Upper lobe of left lung (tissue), 6 donors: ENCODE measurements around the gene SLC19A1. TPM values are rescaled to one million over a fixed set of nuclear protein-coding genes. Genes with fewer than 3 reads are reported as not detected.

Experiments
- ATAC-seq, 2 donors: fragments of 200-7000 bp; cut with Tn5 transposase; one replicate each; pipeline ENCODE4 v1.9.1; 2022; ENCODE audit warnings: mild to moderate bottlenecking in 2 of 2, moderate library complexity in 2 of 2; ENCODE audit not compliant: low FRiP score in 2 of 2
- DNase-seq, 2 donors: peaks; one replicate each; pipeline ENCODE4 v3.0.0-alpha.2; 2019 to 2020
- H3K27ac ChIP-seq, 4 donors: fragments of 200-600 bp; sonication (generic); one replicate each; pipeline ENCODE4 v1.5.1; 2016 to 2019
- H3K27me3 ChIP-seq, 4 donors: fragments of 200-600 bp; sonication (generic); one replicate each; pipeline ENCODE4 v1.5.1; 2017 to 2019
- H3K36me3 ChIP-seq, 4 donors: fragments of 200-600 bp; sonication (generic); one replicate each; pipeline ENCODE4 v1.5.1; 2016 to 2019
- H3K4me1 ChIP-seq, 4 donors: fragments of 200-600 bp; sonication (generic); one replicate each; pipeline ENCODE4 v1.5.1; 2018 to 2019
- H3K4me3 ChIP-seq, 4 donors: fragments of 200-600 bp; sonication (generic); one replicate each; pipeline ENCODE4 v1.5.1; 2017 to 2019; ENCODE audit warnings: mild to moderate bottlenecking in 2 of 4, moderate library complexity in 1 of 4
- H3K9me3 ChIP-seq, 4 donors: fragments of 200-600 bp; sonication (generic); one replicate each; pipeline ENCODE4 v1.5.1; 2018 to 2019
- CTCF ChIP-seq, 6 experiments: fragments of 450-650 bp in 4 of 6; fragments of 200-600 bp in 2 of 6; sonication (generic) in 2 of 6; IDR thresholded peaks; one replicate each; pipeline ENCODE4 v1.5.1; 2016 to 2019; ENCODE audit warnings: antibody characterized with exemption in 6 of 6
- EP300 ChIP-seq, 4 donors: sonication (generic); formaldehyde crosslinking; IDR thresholded peaks; one replicate each; pipeline ENCODE4 v1.5.1; 2017; ENCODE audit warnings: antibody characterized with exemption in 4 of 4, control low read depth in 2 of 4
- POLR2A ChIP-seq, 4 donors: fragments of 450-650 bp; IDR thresholded peaks; one replicate each; pipeline ENCODE4 v1.5.1; 2016 to 2017; ENCODE audit warnings: antibody characterized with exemption in 4 of 4, mild to moderate bottlenecking in 2 of 4
- POLR2AphosphoS5 ChIP-seq, 2 donors: sonication (generic); formaldehyde crosslinking; IDR thresholded peaks; one replicate each; pipeline ENCODE4 v1.5.1; 2017; ENCODE audit warnings: antibody characterized with exemption in 2 of 2
- WGBS, 2 donors: methylation state at CpG; one replicate each; pipeline ENCODE4 v1.1.5; 2017 to 2018; 5-methylcytosine and 5-hydroxymethylcytosine counted together
- total RNA-seq, 6 donors: library from RNA; depleted of rRNA in 4 of 6; stranded (reverse); fragments of >200 nt in 4 of 6; gene quantifications; one replicate each; pipeline versions ENCODE4 v1.1.0 to v1.2.1, GENCODE V29; 2016 to 2021
- donor health status: DM: no; HTN: no; CAD: no; lungs with moderate emphysema.
- donor health status: DM: no; HTN: yes; CAD: no; lungs with severe emphysema.

SLC19A1 gene
- total RNA-seq, 6 donors from 2014 or later = 36.4 to 75.6 (median 49.9) TPM

- WGBS, 2 donors = 60 to 79% methylated on average over 2 to 33 of the region's 33 CpGs
These were observed 38.5 kb upstream of the SLC19A1 start for GRCh38 chr21:45580576-45581321.

GRCh38 chr21:45580181-45580575 is 37.9 kb upstream of the SLC19A1 start:
- Histone ChIP-seq H3K4me1 (peaks cover 0 to 10% (median 4%) of the 10 kb centered on the region in 4 donors), H3K36me3 (no peaks in the 10 kb centered on the region), H3K27ac (no peak overlapping the region), H3K9me3 (no peaks in the 10 kb centered on the region), H3K4me3 (no peak overlapping the region), H3K27me3 (no peaks in the 10 kb centered on the region)
- no peak for ATAC-seq
- 89 to 91% methylated on average over 6 to 8 of the region's 8 CpGs for WGBS, 2 donors
- no peak for TF ChIP-seq POLR2A (IDR thresholded peaks at IDR 0.05)
- DNase-seq = no peak

More at GRCh38 chr21:45580576-45581321, 38.5 kb upstream of the SLC19A1 start:
- ATAC-seq (no peak), DNase-seq (peak in 1 of 2 donors; percentile 67)
- Histone ChIP-seq H3K9me3 (peaks cover 0 to 5% (median 0%) of the 10 kb centered on the region in 4 donors), H3K27ac (no peak overlapping the region), H3K4me1 (peaks cover 0 to 10% (median 4%) of the 10 kb centered on the region in 4 donors), H3K27me3 (no peaks in the 10 kb centered on the region), H3K36me3 (no peaks in the 10 kb centered on the region), H3K4me3 (no peak overlapping the region)
- TF ChIP-seq CTCF (IDR thresholded peaks at IDR 0.05) (no peak), POLR2A (IDR thresholded peaks at IDR 0.05) (no peak), POLR2AphosphoS5 (IDR thresholded peaks at IDR 0.05) (no peak), EP300 (IDR thresholded peaks at IDR 0.05) (no peak)

GRCh38 chr21:45579383-45580180 is 37.3 kb upstream of the SLC19A1 start:
- no peaks in the 10 kb centered on the region for H3K9me3 ChIP-seq
- no peak overlapping the region for H3K4me3 ChIP-seq
- H3K36me3 ChIP-seq = no peaks in the 10 kb centered on the region
- TF ChIP-seq EP300 (IDR thresholded peaks at IDR 0.05) (no peak), POLR2AphosphoS5 (IDR thresholded peaks at IDR 0.05) (no peak)
- ATAC-seq (no peak), DNase-seq (peak; percentile 3 to 79)
- H3K4me1 ChIP-seq = peaks cover 0 to 10% (median 4%) of the 10 kb centered on the region in 4 donors
- no peaks in the 10 kb centered on the region for H3K27me3 ChIP-seq
- H3K27ac ChIP-seq = no peak overlapping the region
- WGBS, 2 donors = 77 to 86% methylated on average over 5 to 22 of the region's 29 CpGs

GRCh38 chr21:45578811-45579381 is 36.7 kb upstream of the SLC19A1 start:
- no peaks in the 10 kb centered on the region for H3K9me3 ChIP-seq
- ATAC-seq (no peak), DNase-seq (peak in 1 of 2 donors; percentile 58)
- peaks cover 0 to 10% (median 4%) of the 10 kb centered on the region in 4 donors for H3K4me1 ChIP-seq
- 78 to 95% methylated on average over 8 to 16 of the region's 21 CpGs for WGBS, 2 donors
- H3K27me3 ChIP-seq = no peaks in the 10 kb centered on the region
- H3K36me3 ChIP-seq = no peaks in the 10 kb centered on the region
- TF ChIP-seq POLR2A (IDR thresholded peaks at IDR 0.05) = no peak
- no peak overlapping the region for H3K4me3 ChIP-seq
- no peak overlapping the region for H3K27ac ChIP-seq

GRCh38 chr21:45578176-45578801 is 36.0 kb upstream of the SLC19A1 start:
- no peaks in the 10 kb centered on the region for H3K36me3 ChIP-seq
- no peaks in the 10 kb centered on the region for H3K9me3 ChIP-seq
- WGBS, 2 donors = 73 to 76% methylated on average over 17 to 21 of the region's 21 CpGs
- H3K27ac ChIP-seq = no peak overlapping the region
- peak; percentile 74 to 82 for DNase-seq
- peak in 1 of 2 donors; percentile 66 for ATAC-seq
- TF ChIP-seq POLR2AphosphoS5 (IDR thresholded peaks at IDR 0.05) = no peak
- peaks cover 0 to 10% (median 3%) of the 10 kb centered on the region in 4 donors for H3K4me1 ChIP-seq
- H3K27me3 ChIP-seq = no peaks in the 10 kb centered on the region
- H3K4me3 ChIP-seq = no peak overlapping the region

GRCh38 chr21:45577801-45578175 is 35.5 kb upstream of the SLC19A1 start:
- WGBS, 2 donors = 91 to 95% methylated on average over 4 to 9 of the region's 12 CpGs
- H3K36me3 ChIP-seq = no peaks in the 10 kb centered on the region
- H3K27ac ChIP-seq = no peak overlapping the region
- TF ChIP-seq EP300 (IDR thresholded peaks at IDR 0.05) (no peak), POLR2AphosphoS5 (IDR thresholded peaks at IDR 0.05) (no peak), CTCF (IDR thresholded peaks at IDR 0.05) (no peak), POLR2A (IDR thresholded peaks at IDR 0.05) (no peak)
- H3K4me1 ChIP-seq = peaks cover 0 to 10% (median 3%) of the 10 kb centered on the region in 4 donors
- no peak overlapping the region for H3K4me3 ChIP-seq
- DNase-seq = peak; percentile 17 to 71
- no peaks in the 10 kb centered on the region for H3K9me3 ChIP-seq
- no peak for ATAC-seq
- no peaks in the 10 kb centered on the region for H3K27me3 ChIP-seq
